Stimulated activated effector memory CD8-positive, alpha-beta T cell treated with anti-CD3 and anti-CD28 coated beads, Interleukin-12 subunit alpha, Interleukin-12 subunit beta, amount 100 ng/mL, for 72 hours (primary cell): ENCODE results near the gene ISY1.
"Not testable (repeated sequence)": the region's sequence is repeated elsewhere in the genome, so short reads cannot be mapped to it uniquely, and the experiment has no call there.

ENCODE experiments used
- ATAC-seq: fragments of 150-1000 bp; cut with Tn5 transposase; 2 replicates; pipeline ENCODE4 v1.10.0; 2021
- DNase-seq, 2 donors: peaks; one replicate each; pipeline ENCODE4 v3.0.0; 2021 to 2022; ENCODE audit warnings: low spot score in 2 of 2
- H3K27ac Mint-ChIP-seq: one replicate; pipeline ENCODE4 v1.8.0; 2022; ENCODE audit warnings: mild to moderate bottlenecking, mixed read lengths
- H3K36me3 Mint-ChIP-seq: one replicate; pipeline ENCODE4 v1.8.0; 2022; ENCODE audit warnings: mild to moderate bottlenecking, mixed read lengths
- H3K4me1 Mint-ChIP-seq: one replicate; pipeline ENCODE4 v1.8.0; 2022; ENCODE audit warnings: mixed read lengths
- H3K4me3 Mint-ChIP-seq: one replicate; pipeline ENCODE4 v1.8.0; 2022; ENCODE audit warnings: mild to moderate bottlenecking, mixed read lengths
- H3K9me3 Mint-ChIP-seq: one replicate; pipeline ENCODE4 v1.8.0; 2022; ENCODE audit warnings: mixed read lengths

Gene ISY1

DNA sequence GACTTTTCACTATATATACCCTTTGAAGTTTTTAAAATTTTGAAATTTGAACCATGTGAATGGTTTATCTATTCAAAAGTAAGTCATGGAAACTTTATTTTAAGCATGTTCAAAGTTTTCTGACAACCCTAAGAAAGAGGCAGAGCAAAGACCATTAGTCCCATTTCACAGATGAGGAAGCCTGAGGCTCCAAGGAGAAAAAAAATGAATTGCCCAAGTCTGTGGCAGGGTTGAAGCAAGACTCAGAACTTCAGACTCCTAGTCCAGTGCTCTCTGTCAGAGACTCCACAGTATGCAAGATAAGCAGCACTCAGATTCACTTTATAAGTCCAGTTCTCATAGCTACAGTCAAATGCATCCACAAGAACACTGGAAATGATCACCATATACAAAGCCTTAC is 43.7 kb downstream of the ISY1 start:
- H3K4me1 Mint-ChIP-seq: peaks cover 42% of the 10 kb centered on the region
- no peaks in the 10 kb centered on the region for H3K9me3 Mint-ChIP-seq
- H3K27ac Mint-ChIP-seq: peak overlapping the region; percentile 78
- no peak overlapping the region for H3K4me3 Mint-ChIP-seq
- DNase-seq (no peak), ATAC-seq (no peak)
- peaks cover 83% of the 10 kb centered on the region for H3K36me3 Mint-ChIP-seq

DNA sequence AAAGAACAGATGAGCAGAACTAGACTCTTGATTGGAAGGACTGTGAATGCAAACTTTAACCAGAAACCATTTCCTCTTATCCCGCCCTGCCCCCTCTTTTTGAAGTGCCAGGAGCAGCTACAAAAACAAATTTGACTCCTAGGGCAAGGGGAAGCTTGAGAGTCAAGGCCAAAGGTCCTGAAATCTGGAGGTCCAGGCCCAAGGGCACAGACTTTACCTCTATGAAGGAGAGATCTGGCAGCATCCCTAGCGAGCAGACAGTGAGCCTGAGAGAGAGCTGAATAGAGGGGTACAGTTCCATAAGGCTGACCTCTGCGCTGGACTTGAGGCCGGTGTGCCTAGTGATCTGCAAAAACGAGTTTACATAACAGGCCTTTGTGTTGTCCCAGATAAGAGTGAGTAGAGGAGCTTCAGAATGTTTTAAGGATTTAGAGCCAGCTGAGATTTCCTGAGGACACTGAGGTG is 44.3 kb downstream of the ISY1 start:
- no peak for DNase-seq
- H3K4me3 Mint-ChIP-seq: peak overlapping the region; percentile 32
- H3K9me3 Mint-ChIP-seq: no peaks in the 10 kb centered on the region
- peak overlapping the region; percentile 78 for H3K27ac Mint-ChIP-seq
- H3K4me1 Mint-ChIP-seq: peaks cover 42% of the 10 kb centered on the region
- ATAC-seq: no peak
- peaks cover 83% of the 10 kb centered on the region for H3K36me3 Mint-ChIP-seq

DNA sequence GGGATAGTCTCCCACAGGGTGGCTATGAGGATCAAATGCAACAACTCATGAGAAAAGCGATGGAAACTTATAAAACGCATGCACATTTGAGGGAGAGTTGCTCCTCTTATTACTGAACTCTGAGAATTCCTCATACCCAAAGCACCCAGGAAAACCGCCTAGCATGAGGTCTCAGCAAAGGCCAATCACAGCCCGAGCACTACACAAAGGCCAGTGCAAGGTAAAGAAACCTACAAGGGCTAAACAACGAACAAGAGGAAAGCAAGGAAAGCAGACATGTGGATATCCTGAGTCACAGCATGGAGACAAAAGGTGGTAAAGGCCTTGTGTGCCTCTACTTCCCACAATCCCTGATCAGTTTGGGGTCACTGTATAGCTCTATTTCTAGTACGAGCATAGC is 46.4 kb downstream of the ISY1 start:
- Mint-ChIP-seq H3K27ac (peak overlapping the region; percentile 65), H3K9me3 (no peaks in the 10 kb centered on the region), H3K4me1 (peaks cover 42% of the 10 kb centered on the region), H3K36me3 (peaks cover 93% of the 10 kb centered on the region), H3K4me3 (no peak overlapping the region)
- no peak for DNase-seq
- ATAC-seq: no peak

- H3K4me1 Mint-ChIP-seq: peaks cover 32% of the 10 kb centered on the region
- DNase-seq: no peak
- H3K4me3 Mint-ChIP-seq: no peak overlapping the region
These were observed 48.4 kb downstream of the ISY1 start for GRCh38 chr3:129112308-129113052.

GRCh38 chr3:129111076-129111780 is 49.6 kb downstream of the ISY1 start:
- H3K9me3 Mint-ChIP-seq, DNase-seq, ATAC-seq, H3K27ac Mint-ChIP-seq, H3K4me3 Mint-ChIP-seq: not testable (repeated sequence)
- peaks cover 29% of the 10 kb centered on the region for H3K4me1 Mint-ChIP-seq
- peaks cover 86% of the 10 kb centered on the region for H3K36me3 Mint-ChIP-seq

More at GRCh38 chr3:129112308-129113052, 48.4 kb downstream of the ISY1 start:
- Mint-ChIP-seq H3K9me3 (no peaks in the 10 kb centered on the region), H3K27ac (peak overlapping the region; percentile 40), H3K36me3 (peaks cover 91% of the 10 kb centered on the region)
- ATAC-seq: peak; percentile 67

DNA sequence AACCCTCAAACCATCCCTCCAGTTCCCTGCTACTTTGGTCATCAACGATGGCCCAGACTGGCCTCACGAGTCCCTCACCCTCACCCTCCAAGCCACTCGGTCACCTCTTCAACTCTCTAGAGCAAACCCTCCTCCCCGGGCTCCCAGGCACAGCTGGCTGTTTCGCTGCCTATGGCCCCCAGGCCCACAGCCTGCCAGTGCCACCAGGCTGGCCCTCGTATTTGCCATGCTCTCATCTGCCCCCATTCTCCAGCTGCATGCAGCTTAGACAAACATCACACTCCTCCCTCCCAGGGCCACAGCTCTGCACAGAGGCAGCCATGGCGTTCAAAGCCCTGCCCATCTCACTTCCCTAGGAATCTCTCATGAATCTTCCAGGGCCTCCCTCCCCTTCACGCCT is 53.1 kb downstream of the ISY1 start:
- Mint-ChIP-seq H3K4me1 (peaks cover 40% of the 10 kb centered on the region), H3K27ac (peak overlapping the region; percentile 85), H3K4me3 (no peak overlapping the region), H3K36me3 (peaks cover 62% of the 10 kb centered on the region), H3K9me3 (no peaks in the 10 kb centered on the region)
- DNase-seq (no peak), ATAC-seq (no peak)

DNA sequence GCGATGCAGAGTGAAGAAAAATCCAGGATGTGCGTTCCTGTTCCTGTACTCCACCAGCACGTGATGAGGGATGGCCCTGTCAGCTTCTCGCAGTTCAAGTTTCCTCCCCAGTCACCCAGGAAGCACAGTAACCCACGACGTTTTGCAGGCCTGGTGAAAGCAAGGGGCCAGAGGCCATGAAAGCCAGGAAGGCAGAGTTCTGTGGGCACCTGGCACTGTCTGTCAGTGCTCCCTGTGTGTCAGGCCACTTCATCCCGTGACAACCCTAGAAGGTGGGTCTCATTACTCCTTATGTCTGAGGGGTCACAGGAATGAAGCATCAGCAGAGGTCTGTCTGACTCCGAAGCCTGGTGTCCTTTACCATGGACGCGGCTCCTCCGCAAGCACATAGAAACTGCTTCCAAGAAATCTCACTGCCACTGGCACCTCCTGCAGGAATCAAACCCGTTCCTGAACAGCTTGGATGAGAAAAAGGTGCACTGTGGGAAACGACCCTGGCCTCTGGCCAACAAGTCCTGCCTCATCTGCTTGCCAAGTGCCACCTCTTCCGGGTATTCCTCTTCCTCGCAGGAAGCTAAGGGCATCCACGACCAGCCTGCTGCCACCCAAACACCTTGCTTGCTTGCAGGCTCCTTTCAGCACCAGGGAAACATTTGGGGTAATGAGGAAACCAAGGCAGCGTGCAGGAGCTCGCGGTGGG is 53.8 kb downstream of the ISY1 start:
- H3K27ac Mint-ChIP-seq: peak overlapping the region; percentile 85
- H3K4me1 Mint-ChIP-seq: peaks cover 43% of the 10 kb centered on the region
- ATAC-seq (no peak), DNase-seq (no peak)
- H3K4me3 Mint-ChIP-seq: no peak overlapping the region
- peaks cover 54% of the 10 kb centered on the region for H3K36me3 Mint-ChIP-seq
- no peaks in the 10 kb centered on the region for H3K9me3 Mint-ChIP-seq

DNA sequence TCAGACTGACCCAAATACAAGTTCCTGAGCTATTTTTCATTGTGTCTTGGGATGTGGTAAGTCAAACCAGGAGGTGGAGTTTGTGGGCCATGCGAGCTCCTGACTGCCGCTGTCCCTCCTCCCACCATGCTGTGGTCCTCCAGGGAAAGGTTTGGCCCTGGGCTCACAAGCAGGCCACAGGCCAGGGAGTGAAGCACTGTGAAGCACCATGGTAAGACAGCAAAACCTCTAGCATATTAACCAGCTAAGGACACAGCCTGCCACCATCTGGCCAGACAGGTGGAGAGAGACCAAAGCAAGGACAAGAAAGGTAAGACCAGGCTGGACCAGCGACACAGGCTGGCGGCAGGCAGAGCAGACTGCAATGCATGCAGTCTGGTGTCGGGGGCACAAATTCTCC is 54.5 kb downstream of the ISY1 start:
- no peak overlapping the region for H3K4me3 Mint-ChIP-seq
- peaks cover 50% of the 10 kb centered on the region for H3K4me1 Mint-ChIP-seq
- no peak overlapping the region for H3K27ac Mint-ChIP-seq
- peaks cover 51% of the 10 kb centered on the region for H3K36me3 Mint-ChIP-seq
- H3K9me3 Mint-ChIP-seq: no peaks in the 10 kb centered on the region
- DNase-seq (no peak), ATAC-seq (no peak)

GRCh38 chr3:129105862-129106261 is 55.0 kb downstream of the ISY1 start:
- H3K36me3 Mint-ChIP-seq: peaks cover 51% of the 10 kb centered on the region
- no peak overlapping the region for H3K27ac Mint-ChIP-seq
- DNase-seq (no peak), ATAC-seq (no peak)
- H3K4me3 Mint-ChIP-seq: no peak overlapping the region
- H3K4me1 Mint-ChIP-seq: peaks cover 53% of the 10 kb centered on the region
- H3K9me3 Mint-ChIP-seq: no peaks in the 10 kb centered on the region

- peaks cover 48% of the 10 kb centered on the region for H3K36me3 Mint-ChIP-seq
- DNase-seq (no peak), ATAC-seq (no peak)
- H3K9me3 Mint-ChIP-seq: no peaks in the 10 kb centered on the region
- H3K27ac Mint-ChIP-seq: peak overlapping the region; percentile 73
- H3K4me1 Mint-ChIP-seq: peaks cover 61% of the 10 kb centered on the region
- H3K4me3 Mint-ChIP-seq: no peak overlapping the region
These were observed 56.3 kb downstream of the ISY1 start for GRCh38 chr3:129104498-129105079.

GRCh38 chr3:129104051-129104450 is 56.8 kb downstream of the ISY1 start:
- H3K4me3 Mint-ChIP-seq: no peak overlapping the region
- peak overlapping the region; percentile 73 for H3K27ac Mint-ChIP-seq
- ATAC-seq (no peak), DNase-seq (no peak)
- H3K4me1 Mint-ChIP-seq: peaks cover 63% of the 10 kb centered on the region
- peaks cover 48% of the 10 kb centered on the region for H3K36me3 Mint-ChIP-seq
- H3K9me3 Mint-ChIP-seq: no peaks in the 10 kb centered on the region

- peaks cover 45% of the 10 kb centered on the region for H3K36me3 Mint-ChIP-seq
- peaks cover 65% of the 10 kb centered on the region for H3K4me1 Mint-ChIP-seq
- no peak overlapping the region for H3K4me3 Mint-ChIP-seq
- ATAC-seq: no peak
- no peak for DNase-seq
- H3K9me3 Mint-ChIP-seq: no peaks in the 10 kb centered on the region
- H3K27ac Mint-ChIP-seq: peak overlapping the region; percentile 73
These were observed 57.6 kb downstream of the ISY1 start for GRCh38 chr3:129103296-129103695.

DNA sequence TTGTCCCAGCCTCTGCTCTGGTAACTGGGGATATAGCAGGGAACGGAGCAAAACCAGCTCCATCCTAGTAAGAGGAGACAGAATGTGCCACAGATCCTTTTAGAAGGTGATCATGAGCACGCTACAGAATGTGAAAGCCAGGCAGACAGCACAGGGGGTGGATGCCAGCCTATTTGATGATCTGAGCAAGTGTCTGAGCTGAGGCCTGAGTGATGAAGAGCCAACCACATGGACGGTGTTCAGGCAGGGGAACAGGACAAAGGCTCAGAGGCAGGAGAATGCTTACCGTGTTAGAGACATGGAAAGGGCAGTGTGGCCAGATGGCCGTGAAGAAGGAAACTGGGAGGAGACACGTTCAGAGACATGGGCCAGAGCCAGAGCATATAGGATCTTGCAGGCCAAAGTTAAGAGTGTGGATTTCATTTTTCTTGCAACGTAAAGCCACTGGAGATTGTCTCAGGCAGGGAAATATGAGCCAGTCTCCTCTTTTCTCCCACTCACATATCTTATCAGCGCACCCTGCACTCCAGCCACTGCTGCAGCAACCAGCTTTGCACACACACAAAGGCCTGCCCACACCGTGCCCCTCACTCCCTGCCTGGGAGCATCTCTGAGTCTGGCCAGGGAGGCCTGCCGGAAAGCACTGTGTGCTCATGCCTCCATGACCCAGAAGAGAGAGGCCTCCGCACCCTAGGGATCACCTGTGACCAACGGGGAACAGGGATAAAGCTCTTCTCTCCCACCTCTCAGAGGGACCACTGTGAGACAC is 59.3 kb downstream of the ISY1 start:
- ATAC-seq: no peak
- peaks cover 50% of the 10 kb centered on the region for H3K36me3 Mint-ChIP-seq
- peaks cover 71% of the 10 kb centered on the region for H3K4me1 Mint-ChIP-seq
- H3K27ac Mint-ChIP-seq: peak overlapping the region; percentile 10
- H3K4me3 Mint-ChIP-seq: no peak overlapping the region
- no peaks in the 10 kb centered on the region for H3K9me3 Mint-ChIP-seq
- no peak for DNase-seq

- H3K9me3 Mint-ChIP-seq: no peaks in the 10 kb centered on the region
- peaks cover 71% of the 10 kb centered on the region for H3K4me1 Mint-ChIP-seq
- no peak overlapping the region for H3K4me3 Mint-ChIP-seq
- H3K27ac Mint-ChIP-seq: peak overlapping the region; percentile 6
- DNase-seq: no peak
- H3K36me3 Mint-ChIP-seq: peaks cover 49% of the 10 kb centered on the region
- ATAC-seq: no peak
These were observed 60.6 kb downstream of the ISY1 start for GRCh38 chr3:129100274-129100673.

- no peak for DNase-seq
- Mint-ChIP-seq H3K4me1 (peaks cover 34% of the 10 kb centered on the region), H3K36me3 (peaks cover 76% of the 10 kb centered on the region), H3K27ac (no peak overlapping the region), H3K4me3 (no peak overlapping the region), H3K9me3 (no peaks in the 10 kb centered on the region)
- ATAC-seq: no peak
These were observed 65.6 kb downstream of the ISY1 start for GRCh38 chr3:129095285-129095684.
